ENCODE measurements around the gene EZH2.

EZH2 gene

DNA sequence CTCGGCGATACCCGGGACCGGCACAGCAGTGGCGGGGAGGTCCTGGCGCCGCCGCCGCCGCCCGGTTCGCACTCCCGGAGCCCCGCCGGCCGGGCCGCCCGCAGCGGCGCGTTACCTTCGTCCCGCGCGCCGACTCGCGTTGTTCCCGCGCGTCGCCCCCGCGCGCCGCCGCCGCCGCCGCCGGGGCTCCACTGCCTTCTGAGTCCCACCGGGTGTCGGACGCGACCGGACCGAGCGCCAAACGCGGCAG lies at the start of gene EZH2:
Gene EZH2 (minus strand): TSS at position 243 of the 250 bp plus-strand sequence. CDS start 36,993 bp downstream, outside the sequence.
- DNase-seq (ENCODE audit: low read depth), result no peak

DNA sequence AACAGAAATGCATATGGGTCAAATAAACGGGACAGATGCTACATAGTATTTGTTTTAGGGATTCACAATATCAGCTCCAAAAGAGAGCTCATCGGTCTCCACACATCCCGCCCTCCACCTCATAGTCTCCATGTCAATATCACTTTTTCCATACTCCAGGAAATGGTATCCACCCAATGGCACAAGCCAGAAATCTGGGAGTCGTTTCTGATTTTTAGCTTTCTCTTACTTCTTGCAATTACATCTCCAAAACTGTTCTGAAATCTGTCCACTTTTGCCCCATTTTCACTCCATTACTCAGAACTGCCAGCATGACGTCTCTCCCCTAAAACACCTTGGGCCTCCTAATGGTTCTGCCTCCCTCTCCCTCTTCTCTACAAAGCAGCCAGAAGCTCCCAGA lies 47.4 kb upstream of the EZH2 start:
- DNase-seq (ENCODE audit: low read depth), result no peak

DNA sequence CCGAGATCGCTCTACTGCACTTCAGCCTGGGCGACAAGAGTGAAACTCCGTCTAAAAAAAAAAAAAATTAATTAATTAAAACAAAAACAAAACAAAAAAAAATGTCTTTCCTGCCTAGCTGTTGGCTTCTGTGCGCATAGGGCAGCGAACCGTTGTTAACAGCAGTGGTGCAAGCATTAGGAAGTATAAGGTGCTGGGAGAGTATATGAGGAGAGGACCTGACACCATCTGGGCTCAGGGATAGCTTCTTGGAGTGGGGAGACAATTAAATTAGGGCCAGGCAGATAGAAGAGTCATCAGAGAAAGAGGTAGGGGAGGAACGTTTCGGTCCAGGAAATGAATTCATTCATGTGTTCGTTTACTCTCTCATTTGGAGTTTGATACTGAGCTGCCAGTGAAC lies 46.2 kb upstream of the EZH2 start:
- DNase-seq (ENCODE audit: low read depth), result no peak

DNA sequence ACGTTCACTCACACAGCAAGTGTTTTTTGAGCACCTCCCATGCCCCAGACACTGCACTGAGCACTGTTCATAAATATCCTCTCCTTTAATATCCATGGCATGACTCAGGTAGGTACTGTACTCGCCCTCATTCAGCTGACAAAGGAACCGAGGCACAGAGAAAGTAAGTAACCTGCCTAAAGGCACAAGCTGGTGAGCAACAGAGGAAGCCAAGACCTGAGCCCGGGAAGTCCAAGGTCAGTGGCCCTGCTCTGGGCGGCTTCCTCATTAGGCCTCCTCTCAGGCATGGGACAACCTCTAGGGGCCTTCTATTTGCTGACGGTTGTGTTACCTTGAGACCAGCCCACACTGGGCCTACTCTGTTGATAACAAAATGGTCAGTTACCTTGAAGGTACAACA lies 45.1 kb upstream of the EZH2 start:
- no peak for DNase-seq (ENCODE audit: low read depth)

DNA sequence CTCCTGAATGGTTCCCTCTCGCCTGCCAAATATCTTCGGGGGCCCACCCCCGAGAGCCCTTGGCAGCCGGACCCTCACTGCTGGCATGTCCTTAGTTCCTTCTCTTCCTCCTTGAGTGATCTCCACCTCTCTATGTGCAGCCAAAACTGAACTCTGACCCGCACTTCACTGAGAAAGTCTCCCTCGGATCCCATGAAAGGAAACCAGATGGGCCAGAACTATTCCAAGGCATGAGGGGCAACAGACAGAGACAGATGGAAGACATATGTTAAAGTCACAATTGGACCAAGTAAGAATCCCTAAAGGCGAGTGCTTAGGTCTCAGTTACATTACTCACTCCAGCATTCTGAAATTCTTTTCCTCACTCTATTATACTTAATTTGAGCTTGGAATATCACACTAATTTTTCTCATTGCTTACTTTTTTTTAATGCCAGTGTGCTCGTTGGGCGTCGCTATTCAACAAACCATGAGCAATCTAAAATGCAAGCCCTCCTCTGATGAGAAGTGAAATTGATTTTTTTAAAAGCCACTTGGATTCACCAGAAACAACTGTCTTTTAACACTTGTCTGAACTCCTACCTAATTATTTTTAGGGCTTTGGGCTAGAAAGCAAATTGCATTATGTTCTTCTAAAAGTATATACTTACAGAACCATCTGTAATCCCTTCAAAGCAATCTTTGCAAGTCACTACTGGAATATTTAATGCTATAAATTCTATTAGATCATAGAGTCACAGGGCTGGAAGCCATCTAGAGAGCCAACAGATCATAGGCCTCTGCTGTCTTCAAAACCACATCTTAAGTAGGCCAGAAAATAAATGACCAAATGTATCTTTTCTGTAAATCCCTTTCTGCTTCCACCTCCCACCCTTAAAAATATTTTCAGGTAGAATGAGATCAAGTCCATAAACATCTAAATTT lies 43.3 kb upstream of the EZH2 start:
- no peak for DNase-seq (ENCODE audit: low read depth)

DNA sequence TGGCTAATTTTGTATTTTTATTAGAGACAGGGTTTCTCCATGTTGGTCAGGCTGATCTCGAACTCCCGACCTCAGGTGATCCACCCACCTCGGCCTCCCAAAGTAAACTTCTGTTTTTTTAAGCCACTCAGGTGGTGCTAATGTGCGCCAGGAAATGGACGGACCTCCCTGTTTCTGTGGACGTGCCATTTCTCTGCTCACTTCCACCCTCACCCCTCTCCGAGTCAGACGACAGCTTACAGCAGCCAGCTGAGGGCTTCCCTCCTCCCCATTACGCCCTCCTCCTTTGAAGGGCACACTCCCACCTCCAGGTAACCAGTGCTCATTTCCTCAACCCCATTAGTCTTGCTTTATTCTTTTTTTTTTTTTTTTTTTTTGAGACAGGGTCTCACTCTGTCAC lies 41.7 kb upstream of the EZH2 start:
- DNase-seq (ENCODE audit: low read depth), result no peak

DNA sequence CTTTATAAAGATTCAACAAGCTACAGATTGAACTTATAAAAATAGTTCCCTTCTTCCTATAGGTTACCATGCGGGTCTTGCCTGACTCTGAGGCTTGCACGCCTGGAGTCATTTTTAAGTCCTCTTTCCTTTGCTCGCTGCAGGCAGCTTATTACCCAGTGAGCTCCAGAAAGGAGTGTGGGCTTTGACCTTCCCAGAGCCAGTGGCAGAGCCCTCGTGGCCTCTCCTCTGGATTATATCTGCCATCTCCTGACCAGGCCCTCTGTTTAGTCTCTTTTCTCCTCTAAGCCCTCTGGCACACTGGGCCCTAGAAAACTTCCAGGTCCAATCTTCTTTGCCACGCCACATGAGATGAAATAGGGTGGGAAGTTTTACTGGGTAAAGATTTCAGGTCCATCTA lies 39.9 kb upstream of the EZH2 start:
- DNase-seq (ENCODE audit: low read depth), result no peak

DNA sequence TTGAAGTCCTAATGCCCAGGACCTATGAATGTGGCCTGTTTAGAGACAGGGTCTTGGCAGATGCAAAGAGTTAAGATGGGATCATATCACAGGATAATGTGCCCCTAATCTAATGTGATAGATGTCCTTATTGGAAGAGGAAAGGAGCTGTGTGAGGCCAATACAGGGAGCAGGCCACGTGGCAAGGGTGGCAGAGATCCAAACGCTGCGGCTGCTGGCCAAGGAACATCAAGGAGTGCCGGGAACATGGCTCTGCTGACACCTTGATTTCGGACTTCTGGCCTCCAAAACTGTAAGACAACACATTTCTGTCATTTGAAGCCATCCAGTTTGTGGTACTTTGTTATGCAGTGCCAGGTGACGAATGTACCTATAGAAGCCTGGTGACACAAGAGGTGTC lies 37.7 kb upstream of the EZH2 start:
- no peak for DNase-seq (ENCODE audit: low read depth)

DNA sequence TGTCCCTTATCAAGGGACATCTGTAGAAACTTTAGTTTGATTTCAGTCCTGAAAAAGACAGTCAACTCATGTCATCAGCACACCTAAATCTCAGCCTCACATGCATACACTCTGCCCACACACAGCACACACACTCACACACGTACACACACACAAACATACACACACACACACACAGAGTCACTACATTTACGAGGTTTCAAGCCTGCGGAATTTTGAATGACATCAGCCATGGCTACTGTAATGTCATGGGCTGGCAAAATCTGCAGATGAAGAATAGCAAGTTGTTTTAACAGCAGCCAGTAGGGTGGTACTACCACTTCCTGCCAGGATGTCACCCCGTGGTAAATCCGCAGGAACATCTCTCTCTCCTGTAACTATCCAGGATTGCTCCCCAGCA lies 37.1 kb upstream of the EZH2 start:
- DNase-seq (ENCODE audit: low read depth), result no peak

DNA sequence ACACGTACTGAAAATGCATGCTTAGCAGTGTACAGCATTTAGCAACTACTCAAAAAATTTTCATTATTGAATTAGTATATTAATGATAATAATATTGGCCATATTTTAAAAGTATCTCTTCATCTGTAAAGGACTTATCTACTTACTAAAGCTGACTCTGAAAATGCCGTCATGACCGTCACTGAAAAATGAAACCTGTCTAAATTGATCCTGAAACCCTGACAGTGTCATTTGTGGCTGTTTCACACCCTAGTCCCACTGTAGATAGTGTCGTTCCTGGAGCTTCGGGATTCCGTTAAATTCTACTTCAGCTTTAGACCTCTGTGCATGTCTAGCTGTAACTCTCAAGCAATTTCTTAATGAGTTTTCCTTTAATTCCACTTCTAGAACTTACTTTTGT lies 35.8 kb upstream of the EZH2 start:
- DNase-seq (ENCODE audit: low read depth), result no peak

DNA sequence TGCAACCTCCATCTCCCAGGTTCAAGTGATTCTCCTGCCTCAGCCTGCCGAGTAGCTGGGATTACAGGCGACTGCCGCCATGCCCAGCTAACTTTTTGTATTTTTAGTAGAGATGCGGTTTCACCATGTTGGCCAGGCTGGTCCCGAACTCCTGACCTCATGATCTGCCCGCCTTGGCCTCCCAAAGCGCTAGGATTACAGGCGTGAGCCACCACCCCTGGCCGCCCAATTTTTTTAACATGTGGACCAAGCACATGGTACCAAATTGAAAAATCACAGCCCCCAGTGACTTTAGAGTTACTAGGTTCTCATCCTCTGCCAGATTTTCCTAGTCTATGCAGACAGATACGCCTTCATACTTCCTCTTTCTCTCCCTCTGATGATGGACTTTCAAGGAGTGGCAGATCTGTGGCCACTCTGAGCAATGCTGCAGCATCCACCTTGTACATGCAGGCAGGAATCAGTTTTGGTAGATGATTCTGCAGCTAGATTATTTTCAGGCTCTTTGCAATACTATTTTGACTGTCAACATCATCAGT lies 34.0 kb upstream of the EZH2 start:
- DNase-seq (ENCODE audit: low read depth), result no peak

DNA sequence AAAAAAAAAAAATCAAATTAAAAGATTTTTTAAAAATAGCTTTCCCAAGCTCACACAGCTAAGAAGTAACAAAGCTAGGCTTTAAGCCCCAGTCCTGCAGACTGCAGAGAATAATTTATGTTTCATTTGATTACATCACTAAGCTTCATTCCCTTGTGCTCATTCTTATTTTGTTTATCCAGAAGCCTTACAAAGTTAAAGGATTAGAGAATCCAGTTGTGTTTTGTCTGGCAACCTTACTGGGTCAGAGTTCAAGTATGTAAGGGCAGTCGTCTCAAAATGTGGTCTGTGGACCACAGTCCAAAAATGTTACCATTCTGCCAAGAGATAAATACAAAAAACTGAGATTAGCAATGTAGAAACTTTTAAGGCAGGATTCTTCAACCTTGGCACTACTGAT lies 32.1 kb upstream of the EZH2 start:
- no peak for DNase-seq (ENCODE audit: low read depth)

DNA sequence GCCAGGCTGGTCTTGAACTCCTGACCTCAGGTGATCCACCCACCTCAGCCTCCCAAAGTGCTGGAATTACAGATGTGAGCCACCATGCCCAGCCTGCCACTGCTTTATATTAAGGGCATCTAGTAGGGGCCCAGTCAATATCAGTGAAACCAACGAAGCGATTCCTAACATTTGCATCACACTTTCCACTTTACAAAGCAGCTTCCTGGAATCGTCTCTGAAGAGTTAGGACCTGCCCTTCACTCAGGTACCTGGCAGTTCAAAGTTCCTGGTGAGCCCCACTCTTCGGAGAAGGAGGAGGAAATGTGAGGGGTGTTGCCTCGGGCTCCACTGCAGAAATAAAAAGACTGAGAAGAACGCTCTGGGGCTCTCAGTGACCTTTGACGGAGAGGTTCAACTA lies 31.1 kb upstream of the EZH2 start:
- DNase-seq (ENCODE audit: low read depth), result no peak

DNA sequence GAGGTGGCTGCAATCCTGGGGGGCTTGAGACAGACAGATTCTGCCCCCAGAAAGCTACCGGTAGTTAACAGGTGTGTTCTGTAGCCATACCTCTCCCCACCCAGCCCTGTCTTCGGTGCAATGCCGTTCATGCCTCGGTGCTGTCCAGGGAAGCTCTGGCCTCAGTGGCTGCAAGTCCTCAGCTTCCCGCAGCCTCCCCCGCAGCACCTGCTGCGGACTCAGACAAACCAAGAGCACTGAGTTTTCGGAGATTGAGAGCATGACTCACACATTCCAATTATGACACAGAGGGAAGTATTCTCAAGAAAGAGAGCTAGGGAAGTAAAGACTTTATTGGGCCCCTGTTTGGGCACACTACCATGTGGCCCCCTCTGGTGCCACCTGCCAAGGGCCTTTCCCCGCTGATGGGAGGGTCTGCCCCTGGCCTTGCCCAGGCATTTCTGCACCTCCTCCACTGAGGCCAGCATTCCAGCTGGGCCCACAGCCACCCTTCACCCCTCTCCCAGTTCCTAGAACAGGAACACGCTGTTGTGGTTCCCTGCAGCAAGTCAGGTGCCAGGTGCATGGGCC lies 30.2 kb upstream of the EZH2 start:
- DNase-seq (ENCODE audit: low read depth), result no peak

DNA sequence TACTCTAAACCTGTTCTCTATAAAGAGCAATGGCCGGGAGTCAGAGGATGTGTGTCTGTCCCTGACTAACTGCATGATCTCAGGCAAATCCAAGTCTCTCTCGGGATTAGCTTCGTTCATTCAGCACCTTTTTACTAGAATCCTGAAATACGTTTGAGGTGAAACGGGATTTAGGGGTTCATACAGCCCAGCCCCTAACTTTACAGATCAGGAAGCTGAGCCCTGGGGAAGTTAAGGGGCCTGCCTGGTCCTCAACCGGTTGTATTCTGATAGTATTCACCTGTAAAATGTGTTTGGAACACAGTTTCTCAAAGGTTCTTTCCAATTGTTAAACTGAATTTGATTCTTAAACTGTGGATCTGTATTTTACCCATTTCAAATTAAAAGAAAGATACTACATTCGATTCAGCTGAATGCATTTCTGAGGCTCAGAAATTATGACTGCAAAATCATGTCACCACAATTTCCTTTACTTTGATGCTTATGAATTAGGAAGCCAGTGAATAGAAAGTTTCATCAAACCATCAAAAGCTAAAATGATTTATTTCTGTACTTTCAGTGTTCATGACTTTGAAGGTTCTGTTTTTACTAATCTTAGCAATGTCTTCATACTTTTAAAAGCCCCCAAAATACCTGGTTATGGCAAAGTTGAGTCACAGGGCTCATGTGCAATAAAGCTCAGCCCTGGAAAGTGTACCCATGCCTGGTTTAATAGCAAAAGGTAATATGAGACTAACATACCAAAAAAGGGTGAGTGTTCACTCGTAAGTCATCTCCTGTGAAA lies 28.9 kb upstream of the EZH2 start:
- no peak for DNase-seq (ENCODE audit: low read depth)

DNA sequence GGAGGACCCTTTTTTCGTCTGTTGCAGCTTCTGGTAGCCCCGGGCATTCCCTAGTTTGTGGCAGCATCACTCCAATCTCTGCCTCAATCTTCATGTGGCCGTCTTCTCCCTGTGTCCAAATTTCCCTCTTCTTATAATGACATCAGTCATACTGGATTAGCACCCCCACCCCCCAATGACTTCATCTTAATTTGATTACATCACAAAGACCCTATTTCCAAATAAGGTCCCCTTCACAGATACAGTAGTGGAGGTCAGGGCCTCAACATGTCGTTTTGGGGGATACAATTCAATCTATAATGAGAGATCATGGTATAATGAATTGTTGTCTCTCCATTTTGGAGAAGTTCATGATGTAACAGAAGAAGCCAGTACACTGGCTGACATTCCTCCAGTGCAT lies 28.1 kb upstream of the EZH2 start:
- DNase-seq (ENCODE audit: low read depth), result no peak

DNA sequence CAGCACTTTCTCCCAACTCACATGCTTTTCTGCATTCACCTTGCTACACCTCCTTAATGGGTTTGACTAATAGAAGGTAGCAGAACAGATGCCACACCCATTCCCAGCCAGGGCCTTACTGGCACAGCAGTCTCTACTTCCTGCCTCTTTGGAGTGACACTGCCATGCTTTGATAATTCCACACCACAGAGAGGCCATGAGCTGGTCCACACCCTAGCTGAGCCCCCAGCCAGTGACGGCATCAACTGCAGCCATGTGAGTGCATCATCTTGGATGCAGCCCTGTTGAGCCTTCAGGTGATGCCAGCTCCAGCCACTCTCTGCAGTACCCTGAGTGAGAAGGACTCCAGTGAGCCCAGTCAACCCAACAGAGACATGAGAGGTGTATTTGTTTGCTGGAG lies 27.5 kb upstream of the EZH2 start:
- no peak for DNase-seq (ENCODE audit: low read depth)

DNA sequence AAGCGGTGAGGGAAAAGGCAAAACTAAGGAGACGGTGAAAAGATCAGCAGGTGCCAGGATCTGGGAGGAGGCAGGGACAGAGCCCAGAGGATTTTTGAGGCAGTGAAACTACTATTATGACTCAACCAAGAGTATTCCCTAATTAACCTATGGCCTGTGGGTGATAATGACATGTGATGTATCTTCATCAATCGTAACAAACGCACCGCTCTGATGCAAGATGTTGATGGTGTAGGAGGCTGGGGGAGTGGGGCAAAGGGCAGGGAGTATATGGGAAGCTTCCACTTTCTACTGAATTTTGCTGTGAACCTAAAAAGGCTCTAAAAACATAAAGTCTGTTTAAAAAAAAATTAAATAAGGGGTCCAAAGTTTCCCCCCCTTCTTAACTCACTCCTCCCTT lies 25.5 kb upstream of the EZH2 start:
- no peak for DNase-seq (ENCODE audit: low read depth)

DNA sequence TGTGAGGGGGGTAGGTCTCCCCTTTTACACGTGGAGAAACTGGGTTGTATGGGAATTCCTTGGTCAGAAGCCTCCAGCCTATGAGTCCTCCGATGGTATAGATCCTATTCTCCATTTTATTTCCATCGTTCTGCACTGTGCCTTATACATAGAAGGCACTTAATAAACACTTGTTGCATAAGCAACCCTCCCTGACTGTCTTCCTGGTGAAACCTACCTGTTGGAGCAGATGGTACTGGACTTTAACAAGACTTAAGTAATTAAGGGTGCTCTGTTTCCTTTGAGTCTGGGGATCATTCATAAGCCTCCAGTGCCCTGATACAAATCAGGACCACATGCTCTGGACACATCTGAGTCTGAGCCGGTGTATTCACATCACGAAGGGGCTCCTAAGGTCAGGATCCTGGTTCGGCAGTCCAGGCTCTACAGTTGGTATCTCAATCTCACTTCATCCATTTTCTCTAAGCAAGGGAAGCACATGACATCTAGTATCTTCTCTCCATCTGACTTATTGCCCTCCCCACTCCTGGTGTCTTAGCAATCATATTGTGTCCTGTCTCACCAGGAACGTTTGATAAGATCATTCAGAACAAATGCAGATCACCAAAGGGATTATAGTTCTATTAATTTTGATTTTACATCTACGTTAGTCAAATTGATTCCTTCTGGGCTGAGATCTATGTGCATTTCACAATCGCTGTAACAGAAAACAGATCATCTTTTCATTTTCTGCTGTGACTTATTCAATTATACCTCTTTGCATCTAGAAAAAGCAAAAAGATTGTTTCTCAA lies 22.8 kb upstream of the EZH2 start:
- DNase-seq (ENCODE audit: low read depth), result no peak

DNA sequence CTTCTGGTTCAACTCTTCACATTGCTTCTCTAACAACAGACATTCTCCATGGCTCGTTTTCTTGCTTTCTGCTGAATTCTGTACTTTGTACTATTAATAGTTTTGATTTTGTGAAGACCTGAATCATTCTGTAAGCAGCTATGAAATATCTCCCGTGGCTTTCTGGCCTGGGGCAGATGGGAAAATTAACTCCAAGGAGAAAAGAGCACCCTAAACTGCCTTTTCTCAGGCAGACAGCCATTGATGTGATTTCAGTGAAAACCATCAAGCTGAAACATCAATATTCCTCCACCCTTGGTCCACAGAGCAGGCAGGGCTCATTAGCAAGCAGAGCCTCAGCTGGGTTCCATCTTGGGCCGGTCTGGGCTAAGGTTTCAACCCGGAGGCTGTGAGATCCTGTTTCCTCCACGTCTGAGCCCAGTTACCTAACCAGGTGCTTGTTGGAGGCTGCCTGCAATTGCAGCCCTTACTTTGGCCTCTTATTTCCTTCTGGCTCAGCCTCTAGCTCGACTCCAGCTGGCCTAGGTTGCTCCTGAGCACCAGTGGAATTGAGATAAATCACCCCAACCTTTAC lies 21.1 kb upstream of the EZH2 start:
- DNase-seq (ENCODE audit: low read depth), result no peak

DNA sequence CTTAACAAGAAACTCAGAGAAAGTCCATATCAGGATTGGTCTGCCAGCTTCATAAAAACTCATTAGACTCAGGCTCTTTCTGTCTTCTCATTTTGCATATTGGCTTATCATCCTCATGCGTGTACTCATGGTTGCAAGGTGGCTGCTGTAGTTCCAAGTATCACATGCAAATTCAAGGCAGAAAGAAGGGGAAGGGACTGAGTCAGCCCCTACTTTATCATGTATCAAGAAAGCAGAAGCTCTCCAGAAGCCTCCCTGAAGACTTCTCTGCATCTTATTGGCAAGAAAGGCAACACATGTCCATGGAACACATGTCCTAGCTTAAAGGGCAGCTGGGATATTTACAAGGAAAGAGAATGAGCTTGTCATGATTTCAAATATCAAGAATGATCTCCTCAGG lies 19.4 kb upstream of the EZH2 start:
- DNase-seq (ENCODE audit: low read depth), result no peak

DNA sequence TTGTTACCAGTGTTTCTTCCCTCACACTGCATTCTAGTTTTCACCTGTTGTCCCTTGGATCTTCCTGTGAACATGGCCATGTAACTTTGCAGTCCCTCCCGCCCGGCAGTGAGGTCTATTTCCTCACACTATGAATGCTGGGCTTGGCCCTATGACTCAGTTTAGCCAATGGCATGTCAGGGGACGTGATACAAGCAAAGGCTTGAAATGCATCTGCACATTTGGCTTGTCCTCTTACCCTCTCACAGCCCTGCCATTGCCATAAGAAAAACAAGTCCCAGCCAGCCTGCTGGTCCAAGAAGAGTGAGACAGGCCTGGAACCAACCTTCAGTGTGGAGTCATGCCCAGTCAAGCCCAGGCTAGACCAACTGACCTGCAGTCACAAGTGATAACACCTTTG lies 17.1 kb upstream of the EZH2 start:
- no peak for DNase-seq (ENCODE audit: low read depth)
